Measurements from ENCODE around the gene VPS11. TPM values are rescaled to one million over a fixed set of nuclear protein-coding genes. Genes with fewer than 3 reads are reported as not detected.

Gene VPS11
- total and polyA plus RNA-seq, 10 of the 15 experiments (the other 5 are each of a cell fraction or from before 2014, with no cell fraction given), result 15.8 to 26.4 (median 24.5) TPM

DNA sequence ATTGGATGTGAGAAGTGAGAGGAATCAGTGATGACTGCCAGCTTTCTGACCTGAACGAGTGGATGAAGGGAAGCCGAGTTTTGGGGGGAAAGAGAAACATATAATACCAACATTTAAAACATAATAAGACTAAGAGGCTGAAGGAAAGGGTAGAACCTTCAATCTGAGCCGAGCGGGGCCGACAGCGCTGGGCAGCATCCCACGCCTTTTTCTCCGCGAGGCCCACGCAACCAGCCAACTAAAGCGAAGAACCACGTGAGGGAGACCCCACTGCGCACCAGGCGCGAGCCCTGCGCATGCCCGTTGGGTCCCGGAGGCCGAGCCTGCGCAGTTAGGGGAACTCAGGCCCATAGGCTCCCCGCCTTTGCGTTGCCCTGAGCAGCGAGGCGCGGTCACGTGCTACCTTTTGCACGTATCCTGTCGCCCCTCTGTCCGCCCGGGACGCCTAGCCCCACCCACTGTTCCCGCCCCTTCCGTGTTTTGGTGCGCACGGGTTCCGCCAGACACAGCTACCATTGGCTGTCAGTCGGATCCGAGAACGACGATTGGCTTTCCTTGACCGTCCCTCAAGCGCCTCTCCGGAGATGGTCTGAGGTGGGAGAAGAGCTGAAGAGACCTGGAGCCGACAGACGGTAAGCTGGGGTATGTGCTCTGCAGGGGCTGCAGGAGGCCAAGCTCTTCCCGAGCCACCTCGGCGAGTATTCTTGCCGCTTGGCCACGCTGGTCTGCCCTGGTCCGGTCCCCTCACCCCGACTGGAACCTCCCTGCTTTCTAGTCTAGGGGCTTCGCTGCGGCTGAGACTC, 53.6 kb downstream of the VPS11 start, which contains the start of gene HINFP (continued):
- TF ChIP-seq, protein P1, sequence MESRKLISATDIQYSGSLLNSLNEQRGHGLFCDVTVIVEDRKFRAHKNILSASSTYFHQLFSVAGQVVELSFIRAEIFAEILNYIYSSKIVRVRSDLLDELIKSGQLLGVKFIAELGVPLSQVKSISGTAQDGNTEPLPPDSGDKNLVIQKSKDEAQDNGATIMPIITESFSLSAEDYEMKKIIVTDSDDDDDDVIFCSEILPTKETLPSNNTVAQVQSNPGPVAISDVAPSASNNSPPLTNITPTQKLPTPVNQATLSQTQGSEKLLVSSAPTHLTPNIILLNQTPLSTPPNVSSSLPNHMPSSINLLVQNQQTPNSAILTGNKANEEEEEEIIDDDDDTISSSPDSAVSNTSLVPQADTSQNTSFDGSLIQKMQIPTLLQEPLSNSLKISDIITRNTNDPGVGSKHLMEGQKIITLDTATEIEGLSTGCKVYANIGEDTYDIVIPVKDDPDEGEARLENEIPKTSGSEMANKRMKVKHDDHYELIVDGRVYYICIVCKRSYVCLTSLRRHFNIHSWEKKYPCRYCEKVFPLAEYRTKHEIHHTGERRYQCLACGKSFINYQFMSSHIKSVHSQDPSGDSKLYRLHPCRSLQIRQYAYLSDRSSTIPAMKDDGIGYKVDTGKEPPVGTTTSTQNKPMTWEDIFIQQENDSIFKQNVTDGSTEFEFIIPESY (IDR thresholded peaks at IDR 0.05), result no peak
- TF ChIP-seq, protein P2, sequence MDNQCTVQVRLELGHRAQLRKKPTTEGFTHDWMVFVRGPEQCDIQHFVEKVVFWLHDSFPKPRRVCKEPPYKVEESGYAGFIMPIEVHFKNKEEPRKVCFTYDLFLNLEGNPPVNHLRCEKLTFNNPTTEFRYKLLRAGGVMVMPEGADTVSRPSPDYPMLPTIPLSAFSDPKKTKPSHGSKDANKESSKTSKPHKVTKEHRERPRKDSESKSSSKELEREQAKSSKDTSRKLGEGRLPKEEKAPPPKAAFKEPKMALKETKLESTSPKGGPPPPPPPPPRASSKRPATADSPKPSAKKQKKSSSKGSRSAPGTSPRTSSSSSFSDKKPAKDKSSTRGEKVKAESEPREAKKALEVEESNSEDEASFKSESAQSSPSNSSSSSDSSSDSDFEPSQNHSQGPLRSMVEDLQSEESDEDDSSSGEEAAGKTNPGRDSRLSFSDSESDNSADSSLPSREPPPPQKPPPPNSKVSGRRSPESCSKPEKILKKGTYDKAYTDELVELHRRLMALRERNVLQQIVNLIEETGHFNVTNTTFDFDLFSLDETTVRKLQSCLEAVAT (IDR thresholded peaks at IDR 0.05), result peak; percentile 21; the same call in 1 of the 2 replicates
- TF ChIP-seq CHD1 (IDR thresholded peaks at IDR 0.05; ENCODE audit: low read depth, low read length) (no peak), MTA3 (IDR thresholded peaks at IDR 0.05; ENCODE audit: borderline replicate concordance, low read length) (no peak), ZNF622 (IDR thresholded peaks at IDR 0.05) (no peak), RELA (IDR thresholded peaks at IDR 0.05; ENCODE audit: borderline replicate concordance, partially characterized antibody) (peak; percentile 92), HDAC6 (IDR thresholded peaks at IDR 0.05; ENCODE audit: unreplicated experiment) (no peak), RUNX3 (IDR thresholded peaks at IDR 0.05; ENCODE audit: low read length) (no peak; the same call in 1 of the 2 replicates), BRCA1 (IDR thresholded peaks at IDR 0.05; ENCODE audit: low read depth, low read length) (no peak), HDGF (IDR thresholded peaks at IDR 0.05) (peak; percentile 79; the same call in 1 of the 2 replicates), IKZF2 (IDR thresholded peaks at IDR 0.05) (no peak), IKZF1 (conservative IDR thresholded peaks at IDR 0.05) (peak; percentile 98), RBBP5 (conservative IDR thresholded peaks at IDR 0.05) (no peak), RAD21 (IDR thresholded peaks at IDR 0.05; ENCODE audit: insufficient read depth, low read depth, low read length) (no peak), POLR2AphosphoS2 (IDR thresholded peaks at IDR 0.05; ENCODE audit: low read depth, low read length) (peak; percentile 85)
- TF ChIP-seq, protein P3, sequence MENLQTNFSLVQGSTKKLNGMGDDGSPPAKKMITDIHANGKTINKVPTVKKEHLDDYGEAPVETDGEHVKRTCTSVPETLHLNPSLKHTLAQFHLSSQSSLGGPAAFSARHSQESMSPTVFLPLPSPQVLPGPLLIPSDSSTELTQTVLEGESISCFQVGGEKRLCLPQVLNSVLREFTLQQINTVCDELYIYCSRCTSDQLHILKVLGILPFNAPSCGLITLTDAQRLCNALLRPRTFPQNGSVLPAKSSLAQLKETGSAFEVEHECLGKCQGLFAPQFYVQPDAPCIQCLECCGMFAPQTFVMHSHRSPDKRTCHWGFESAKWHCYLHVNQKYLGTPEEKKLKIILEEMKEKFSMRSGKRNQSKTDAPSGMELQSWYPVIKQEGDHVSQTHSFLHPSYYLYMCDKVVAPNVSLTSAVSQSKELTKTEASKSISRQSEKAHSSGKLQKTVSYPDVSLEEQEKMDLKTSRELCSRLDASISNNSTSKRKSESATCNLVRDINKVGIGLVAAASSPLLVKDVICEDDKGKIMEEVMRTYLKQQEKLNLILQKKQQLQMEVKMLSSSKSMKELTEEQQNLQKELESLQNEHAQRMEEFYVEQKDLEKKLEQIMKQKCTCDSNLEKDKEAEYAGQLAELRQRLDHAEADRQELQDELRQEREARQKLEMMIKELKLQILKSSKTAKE (IDR thresholded peaks at IDR 0.05; ENCODE audit: low read depth, poor library complexity, severe bottlenecking), result no peak
- TF ChIP-seq, protein P4, sequence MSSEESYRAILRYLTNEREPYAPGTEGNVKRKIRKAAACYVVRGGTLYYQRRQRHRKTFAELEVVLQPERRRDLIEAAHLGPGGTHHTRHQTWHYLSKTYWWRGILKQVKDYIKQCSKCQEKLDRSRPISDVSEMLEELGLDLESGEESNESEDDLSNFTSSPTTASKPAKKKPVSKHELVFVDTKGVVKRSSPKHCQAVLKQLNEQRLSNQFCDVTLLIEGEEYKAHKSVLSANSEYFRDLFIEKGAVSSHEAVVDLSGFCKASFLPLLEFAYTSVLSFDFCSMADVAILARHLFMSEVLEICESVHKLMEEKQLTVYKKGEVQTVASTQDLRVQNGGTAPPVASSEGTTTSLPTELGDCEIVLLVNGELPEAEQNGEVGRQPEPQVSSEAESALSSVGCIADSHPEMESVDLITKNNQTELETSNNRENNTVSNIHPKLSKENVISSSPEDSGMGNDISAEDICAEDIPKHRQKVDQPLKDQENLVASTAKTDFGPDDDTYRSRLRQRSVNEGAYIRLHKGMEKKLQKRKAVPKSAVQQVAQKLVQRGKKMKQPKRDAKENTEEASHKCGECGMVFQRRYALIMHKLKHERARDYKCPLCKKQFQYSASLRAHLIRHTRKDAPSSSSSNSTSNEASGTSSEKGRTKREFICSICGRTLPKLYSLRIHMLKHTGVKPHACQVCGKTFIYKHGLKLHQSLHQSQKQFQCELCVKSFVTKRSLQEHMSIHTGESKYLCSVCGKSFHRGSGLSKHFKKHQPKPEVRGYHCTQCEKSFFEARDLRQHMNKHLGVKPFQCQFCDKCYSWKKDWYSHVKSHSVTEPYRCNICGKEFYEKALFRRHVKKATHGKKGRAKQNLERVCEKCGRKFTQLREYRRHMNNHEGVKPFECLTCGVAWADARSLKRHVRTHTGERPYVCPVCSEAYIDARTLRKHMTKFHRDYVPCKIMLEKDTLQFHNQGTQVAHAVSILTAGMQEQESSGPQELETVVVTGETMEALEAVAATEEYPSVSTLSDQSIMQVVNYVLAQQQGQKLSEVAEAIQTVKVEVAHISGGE (CRISPR knock-in tag; IDR thresholded peaks at IDR 0.05), result no peak
- TF ChIP-seq, protein P5, sequence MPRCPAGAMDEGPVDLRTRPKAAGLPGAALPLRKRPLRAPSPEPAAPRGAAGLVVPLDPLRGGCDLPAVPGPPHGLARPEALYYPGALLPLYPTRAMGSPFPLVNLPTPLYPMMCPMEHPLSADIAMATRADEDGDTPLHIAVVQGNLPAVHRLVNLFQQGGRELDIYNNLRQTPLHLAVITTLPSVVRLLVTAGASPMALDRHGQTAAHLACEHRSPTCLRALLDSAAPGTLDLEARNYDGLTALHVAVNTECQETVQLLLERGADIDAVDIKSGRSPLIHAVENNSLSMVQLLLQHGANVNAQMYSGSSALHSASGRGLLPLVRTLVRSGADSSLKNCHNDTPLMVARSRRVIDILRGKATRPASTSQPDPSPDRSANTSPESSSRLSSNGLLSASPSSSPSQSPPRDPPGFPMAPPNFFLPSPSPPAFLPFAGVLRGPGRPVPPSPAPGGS (IDR thresholded peaks at IDR 0.05; ENCODE audit: borderline replicate concordance, insufficient read depth, low read depth, low read length, poor library complexity, severe bottlenecking), result no peak

Measured in GM12878 (cell line).